Measurements from ENCODE around the gene SEPTIN5. TPM values are rescaled to one million over a fixed set of nuclear protein-coding genes. Genes with fewer than 3 reads are reported as not detected.

Gene SEPTIN5
- total and polyA plus RNA-seq, 2 experiments from 2014 or later, result 4.3 to 17.2 TPM

GRCh38 chr22:19743081-19743480 lies 28.8 kb downstream of the SEPTIN5 start (continued):
- TF ChIP-seq CTCF (conservative IDR thresholded peaks at IDR 0.05; ENCODE audit: low read depth in 2 of 2) (no peak), EZH2 (IDR thresholded peaks at IDR 0.05; ENCODE audit: low read depth, unreplicated experiment) (no peak)

- no peaks in the 10 kb centered on the region for H3K27me3 ChIP-seq (ENCODE audit: insufficient read depth)
- no peaks in the 10 kb centered on the region for H3K9me3 Mint-ChIP-seq
- H3K4me2 ChIP-seq, result no peak overlapping the region
- no peaks in the 10 kb centered on the region for H3K79me2 ChIP-seq (replicated peaks; ENCODE audit: insufficient read depth)
- no peaks in the 10 kb centered on the region for H4K20me1 ChIP-seq (replicated peaks; ENCODE audit: insufficient read depth)
- no peaks in the 10 kb centered on the region for H3F3A ChIP-seq (replicated peaks; ENCODE audit: low read depth)
- H3K27ac ChIP-seq (ENCODE audit: low read depth), result no peak overlapping the region
- no peak overlapping the region for H3K4me3 Mint-ChIP-seq
- no peaks in the 10 kb centered on the region for H3K9me2 ChIP-seq (ENCODE audit: insufficient read depth)
- H3K4me3 ChIP-seq, result no peak overlapping the region
- no peaks in the 10 kb centered on the region for H3K36me3 Mint-ChIP-seq (ENCODE audit: low read depth)
- DNase-seq (ENCODE audit: low spot score) (no peak), ATAC-seq (no peak)
- H3K4me1 Mint-ChIP-seq, result peaks cover 9% of the 10 kb centered on the region
- no peak overlapping the region for H3K27ac Mint-ChIP-seq
- H2AFZ ChIP-seq, result no peak overlapping the region
- H3K4me1 ChIP-seq (ENCODE audit: insufficient read depth), result no peaks in the 10 kb centered on the region
- peaks cover 11% of the 10 kb centered on the region for H3K27me3 Mint-ChIP-seq (ENCODE audit: insufficient read depth, low read depth, poor library complexity)
- no peaks in the 10 kb centered on the region for H3K36me3 ChIP-seq (ENCODE audit: insufficient read depth)
- TF ChIP-seq CTCF (conservative IDR thresholded peaks at IDR 0.05; ENCODE audit: low read depth in 2 of 2), result no peak
- no peak for TF ChIP-seq ZNF114 (CRISPR knock-in tag; IDR thresholded peaks at IDR 0.05)
- no peak for TF ChIP-seq CREB1 (CRISPR knock-in tag; IDR thresholded peaks at IDR 0.05; ENCODE audit: low read depth)
- TF ChIP-seq JUNB (IDR thresholded peaks at IDR 0.05; ENCODE audit: unreplicated experiment), result no peak
- no peak for TF ChIP-seq ZNF462 (CRISPR knock-in tag; IDR thresholded peaks at IDR 0.05)
- TF ChIP-seq, protein P1, sequence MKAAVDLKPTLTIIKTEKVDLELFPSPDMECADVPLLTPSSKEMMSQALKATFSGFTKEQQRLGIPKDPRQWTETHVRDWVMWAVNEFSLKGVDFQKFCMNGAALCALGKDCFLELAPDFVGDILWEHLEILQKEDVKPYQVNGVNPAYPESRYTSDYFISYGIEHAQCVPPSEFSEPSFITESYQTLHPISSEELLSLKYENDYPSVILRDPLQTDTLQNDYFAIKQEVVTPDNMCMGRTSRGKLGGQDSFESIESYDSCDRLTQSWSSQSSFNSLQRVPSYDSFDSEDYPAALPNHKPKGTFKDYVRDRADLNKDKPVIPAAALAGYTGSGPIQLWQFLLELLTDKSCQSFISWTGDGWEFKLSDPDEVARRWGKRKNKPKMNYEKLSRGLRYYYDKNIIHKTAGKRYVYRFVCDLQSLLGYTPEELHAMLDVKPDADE (IDR thresholded peaks at IDR 0.05), result no peak
- no peak for TF ChIP-seq EZH2phosphoT487 (IDR thresholded peaks at IDR 0.05; ENCODE audit: unreplicated experiment)
- TF ChIP-seq STAT1 (IDR thresholded peaks at IDR 0.05; ENCODE audit: unreplicated experiment), result no peak
- TF ChIP-seq POLR2AphosphoS5 (IDR thresholded peaks at IDR 0.05; ENCODE audit: low read depth), result no peak
- TF ChIP-seq, protein P2, sequence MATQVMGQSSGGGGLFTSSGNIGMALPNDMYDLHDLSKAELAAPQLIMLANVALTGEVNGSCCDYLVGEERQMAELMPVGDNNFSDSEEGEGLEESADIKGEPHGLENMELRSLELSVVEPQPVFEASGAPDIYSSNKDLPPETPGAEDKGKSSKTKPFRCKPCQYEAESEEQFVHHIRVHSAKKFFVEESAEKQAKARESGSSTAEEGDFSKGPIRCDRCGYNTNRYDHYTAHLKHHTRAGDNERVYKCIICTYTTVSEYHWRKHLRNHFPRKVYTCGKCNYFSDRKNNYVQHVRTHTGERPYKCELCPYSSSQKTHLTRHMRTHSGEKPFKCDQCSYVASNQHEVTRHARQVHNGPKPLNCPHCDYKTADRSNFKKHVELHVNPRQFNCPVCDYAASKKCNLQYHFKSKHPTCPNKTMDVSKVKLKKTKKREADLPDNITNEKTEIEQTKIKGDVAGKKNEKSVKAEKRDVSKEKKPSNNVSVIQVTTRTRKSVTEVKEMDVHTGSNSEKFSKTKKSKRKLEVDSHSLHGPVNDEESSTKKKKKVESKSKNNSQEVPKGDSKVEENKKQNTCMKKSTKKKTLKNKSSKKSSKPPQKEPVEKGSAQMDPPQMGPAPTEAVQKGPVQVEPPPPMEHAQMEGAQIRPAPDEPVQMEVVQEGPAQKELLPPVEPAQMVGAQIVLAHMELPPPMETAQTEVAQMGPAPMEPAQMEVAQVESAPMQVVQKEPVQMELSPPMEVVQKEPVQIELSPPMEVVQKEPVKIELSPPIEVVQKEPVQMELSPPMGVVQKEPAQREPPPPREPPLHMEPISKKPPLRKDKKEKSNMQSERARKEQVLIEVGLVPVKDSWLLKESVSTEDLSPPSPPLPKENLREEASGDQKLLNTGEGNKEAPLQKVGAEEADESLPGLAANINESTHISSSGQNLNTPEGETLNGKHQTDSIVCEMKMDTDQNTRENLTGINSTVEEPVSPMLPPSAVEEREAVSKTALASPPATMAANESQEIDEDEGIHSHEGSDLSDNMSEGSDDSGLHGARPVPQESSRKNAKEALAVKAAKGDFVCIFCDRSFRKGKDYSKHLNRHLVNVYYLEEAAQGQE (IDR thresholded peaks at IDR 0.05; ENCODE audit: unreplicated experiment), result no peak
Observed at GRCh38 chr22:19743651-19744050, 29.3 kb downstream of the SEPTIN5 start.
